Measurements from ENCODE around the gene NCOA3.
"Not testable (repeated sequence)": the region's sequence is repeated elsewhere in the genome, so short reads cannot be mapped to it uniquely, and the experiment has no call there.

Gene NCOA3

GRCh38 chr20:47468290-47469050 is 33.2 kb upstream of the NCOA3 start:
- DNase-seq: no peak

DNA sequence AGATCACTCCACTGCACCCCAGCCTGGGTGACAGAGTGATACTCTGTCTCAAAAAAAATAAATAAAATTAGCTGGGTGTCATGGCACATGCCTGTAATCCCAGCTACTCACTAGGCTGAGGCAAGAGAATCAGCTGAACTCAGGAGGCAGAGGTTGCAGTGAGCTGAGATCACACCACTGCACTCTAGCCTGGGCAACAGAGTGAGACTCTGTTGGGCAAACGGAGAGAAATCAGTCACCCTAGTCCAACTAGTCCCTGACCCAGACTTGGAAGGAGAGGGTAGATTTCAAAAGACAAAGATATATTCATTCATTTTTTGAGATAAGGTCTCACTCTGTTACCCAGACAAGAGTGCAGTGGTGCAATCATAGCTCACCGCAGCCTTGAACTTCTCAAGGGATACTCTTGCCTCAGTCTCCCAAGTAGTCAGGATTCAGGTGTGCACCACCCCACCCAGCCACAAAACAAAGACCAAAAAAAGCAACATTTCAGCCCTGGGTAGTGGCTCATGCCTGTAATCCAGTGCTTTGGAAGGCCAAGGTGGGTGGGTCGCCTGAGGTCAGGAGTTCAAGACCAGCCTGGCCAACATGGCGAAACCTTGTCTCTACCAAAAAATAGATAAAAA is 26.2 kb upstream of the NCOA3 start:
- DNase-seq: no peak

DNA sequence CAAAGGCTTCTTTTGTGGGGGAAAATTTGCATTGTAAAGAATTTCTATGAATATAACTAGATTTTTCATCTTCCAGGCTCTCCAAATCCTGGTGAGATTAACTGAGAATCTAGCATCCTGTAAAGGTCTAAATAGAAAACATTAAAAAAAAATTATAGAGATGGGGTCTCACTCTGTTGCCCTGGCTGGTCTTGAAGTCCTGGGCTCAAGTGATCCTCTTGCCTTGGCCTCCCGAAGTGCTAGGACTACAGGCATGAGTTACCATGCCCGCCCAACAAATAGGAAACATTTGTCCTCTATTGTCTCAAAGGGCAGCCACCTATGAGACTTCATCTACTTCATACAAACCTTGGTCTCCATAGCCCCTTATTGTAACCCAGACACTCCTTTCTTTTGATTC is 25.2 kb upstream of the NCOA3 start:
- DNase-seq: no peak

GRCh38 chr20:47479093-47479492 is 22.6 kb upstream of the NCOA3 start:
- DNase-seq: no peak

GRCh38 chr20:47479506-47479905 is 22.2 kb upstream of the NCOA3 start:
- DNase-seq: no peak

- no peak for DNase-seq
Observed at GRCh38 chr20:47480239-47480638, 21.4 kb upstream of the NCOA3 start.

GRCh38 chr20:47480705-47481104 is 21.0 kb upstream of the NCOA3 start:
- DNase-seq: no peak

DNA sequence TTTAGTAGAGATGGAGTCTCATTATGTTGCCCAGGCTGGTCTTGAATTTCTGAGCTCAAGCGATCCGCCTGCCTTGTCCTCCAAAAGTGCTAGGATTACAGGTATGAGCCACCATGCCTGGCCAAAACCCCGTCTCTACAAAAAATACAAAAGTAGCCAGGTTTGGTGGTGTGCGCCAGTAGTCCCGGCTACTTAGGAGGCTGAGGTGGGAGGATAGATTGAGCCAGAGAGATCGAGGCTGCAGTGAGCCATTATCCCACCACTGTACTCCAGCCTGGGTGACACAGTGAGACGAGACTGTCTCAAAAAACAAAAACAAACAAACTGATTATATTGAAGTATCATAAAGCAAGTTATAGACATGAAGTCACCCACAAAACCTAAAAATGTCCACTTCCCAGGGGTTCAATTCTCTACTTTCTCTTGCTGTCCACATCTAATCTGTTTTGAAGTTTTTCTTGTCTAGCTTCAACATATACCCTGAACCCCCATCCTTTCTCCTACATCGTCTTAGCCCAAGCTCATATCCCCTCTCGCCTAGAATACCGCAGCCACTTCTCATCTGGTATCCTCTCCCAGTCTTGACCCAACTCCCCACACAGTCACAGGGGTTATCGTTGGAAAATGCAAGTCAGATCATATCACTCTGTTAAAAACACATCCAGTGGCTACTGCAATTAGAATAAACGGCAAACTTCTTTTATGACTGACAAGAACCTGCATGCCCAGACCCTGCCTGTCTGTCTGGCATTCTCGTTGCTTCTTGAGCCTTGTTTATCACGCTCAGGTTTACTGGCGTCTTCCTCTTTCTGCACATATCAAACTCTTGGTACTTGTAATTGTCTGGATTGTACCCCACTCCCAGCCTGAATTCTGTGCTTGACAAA is 20.1 kb upstream of the NCOA3 start:
- DNase-seq: no peak

- DNase-seq: no peak
Observed at GRCh38 chr20:47482705-47483104, 19.0 kb upstream of the NCOA3 start.

- DNase-seq: no peak
Observed at GRCh38 chr20:47484303-47484702, 17.4 kb upstream of the NCOA3 start.

DNA sequence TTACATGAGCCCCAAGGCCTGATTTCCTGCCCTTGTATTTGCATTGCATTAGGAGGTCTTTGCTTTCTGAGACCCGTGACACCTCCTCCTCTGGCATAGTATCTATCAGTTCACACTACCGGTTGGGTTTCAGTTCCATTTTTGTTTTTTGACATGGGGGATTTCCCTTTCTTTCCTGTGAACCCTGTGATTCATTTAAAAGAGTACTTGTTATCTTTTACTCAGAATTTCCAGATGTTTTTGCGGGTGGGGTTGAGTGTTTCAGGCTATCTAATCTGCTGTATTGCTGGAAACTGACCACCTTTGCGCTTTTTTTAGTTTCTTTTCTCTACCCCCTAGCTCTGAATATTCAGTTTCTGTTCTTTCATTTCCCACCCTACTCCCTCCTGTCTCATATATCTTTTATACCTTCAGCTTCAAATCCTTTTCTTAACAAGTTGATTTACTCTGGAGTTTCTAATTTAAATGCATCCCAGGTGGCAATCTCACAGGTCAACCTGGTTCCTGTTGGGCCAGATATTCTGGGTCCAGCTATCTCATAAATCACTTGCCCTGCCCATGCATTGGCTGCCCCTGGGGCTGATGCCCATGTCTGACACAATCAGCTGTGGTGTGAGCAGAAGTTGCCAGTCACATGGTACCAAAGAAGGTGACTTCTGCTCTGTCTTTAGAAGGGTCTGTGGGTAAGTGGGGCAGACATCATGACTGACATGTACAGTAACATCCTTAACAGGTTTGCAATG is 14.3 kb upstream of the NCOA3 start:
- peak in 1 of 56 donors; percentile 4 for DNase-seq

GRCh38 chr20:47489448-47489872 is 12.2 kb upstream of the NCOA3 start:
- no peak for DNase-seq

GRCh38 chr20:47490795-47491194 is 10.9 kb upstream of the NCOA3 start:
- no peak for DNase-seq

DNA sequence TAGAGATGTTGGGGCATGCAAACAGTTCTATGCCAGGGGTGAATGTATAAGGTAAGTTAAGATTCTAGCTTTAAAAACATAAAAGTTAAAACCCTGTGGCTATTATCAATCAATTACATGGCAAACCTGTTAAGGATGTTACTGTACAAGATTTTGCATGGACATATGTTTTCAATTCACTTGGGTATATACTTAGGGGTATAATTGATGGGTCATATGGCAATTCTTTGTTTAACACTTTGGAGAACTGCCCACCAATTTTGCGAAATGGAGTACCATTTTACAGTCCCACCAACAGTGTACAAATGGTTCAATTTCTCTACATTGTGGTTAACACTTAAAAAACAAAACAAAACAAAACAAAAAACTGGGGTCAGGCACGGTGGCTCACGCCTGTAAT is 9.4 kb upstream of the NCOA3 start:
- no peak for DNase-seq

DNA sequence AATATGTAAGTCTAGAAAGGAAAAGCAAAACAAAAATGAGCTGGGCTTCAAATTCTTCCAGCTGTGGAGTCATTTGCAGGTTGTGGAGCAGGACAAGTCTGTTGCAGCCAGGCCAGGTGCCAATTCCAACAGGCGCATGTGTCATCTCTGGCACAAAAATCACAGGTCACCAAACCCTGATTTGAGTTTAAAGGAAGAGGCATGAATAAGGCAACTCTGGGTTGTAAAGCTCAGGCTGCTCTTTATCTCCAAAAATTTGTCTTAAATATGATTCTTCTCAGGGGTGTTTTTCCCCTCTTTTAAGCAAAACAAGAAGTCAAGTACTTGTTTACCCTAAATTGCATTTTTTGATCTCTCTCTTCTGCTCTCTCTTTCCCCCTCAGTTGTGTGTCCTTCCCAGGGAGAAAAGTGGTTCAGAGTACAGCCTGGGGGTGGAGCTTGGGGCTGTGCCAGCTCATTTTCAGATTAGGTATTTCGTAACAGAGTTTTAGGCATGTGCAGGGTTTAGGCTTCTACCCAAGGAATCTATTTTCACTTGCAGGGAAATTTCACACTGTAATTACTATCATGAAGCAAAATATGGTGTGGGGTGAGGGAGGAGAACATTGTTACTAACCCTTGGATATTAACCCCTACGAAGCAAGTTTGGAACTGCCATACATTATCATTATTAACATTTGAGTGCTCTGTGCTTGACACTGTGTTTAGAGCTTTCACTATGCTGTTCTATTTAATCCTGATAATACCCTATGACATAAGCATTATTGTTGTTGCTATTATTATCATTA is 8.3 kb upstream of the NCOA3 start:
- DNase-seq: peak in 4 of 56 donors; percentile 2 to 18 (median 6)

DNA sequence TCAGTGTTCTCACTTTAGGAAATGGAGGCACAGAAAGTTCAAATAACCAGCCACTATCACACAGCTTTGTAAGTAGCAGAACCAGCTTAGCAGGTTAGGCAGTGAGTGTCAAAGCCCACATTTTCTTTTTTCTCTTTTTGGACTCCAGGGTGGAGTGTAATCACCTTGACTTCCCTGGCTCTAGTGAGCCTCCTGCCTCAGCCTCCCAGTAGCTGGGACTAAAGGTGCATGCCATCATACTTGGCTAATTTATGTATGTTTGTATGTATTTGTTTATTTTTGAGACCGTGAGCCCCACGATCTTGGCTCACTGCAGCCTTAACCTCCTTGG is 7.8 kb upstream of the NCOA3 start:
- DNase-seq: no peak

- not testable (repeated sequence) for DNase-seq
Observed at GRCh38 chr20:47494606-47495005, 7.1 kb upstream of the NCOA3 start.

- no peak for DNase-seq
Observed at GRCh38 chr20:47496118-47496517, 5.6 kb upstream of the NCOA3 start.

GRCh38 chr20:47498606-47499005 is 3.1 kb upstream of the NCOA3 start:
- DNase-seq: no peak

- DNase-seq: no peak
Observed at GRCh38 chr20:47499053-47499452, 2.6 kb upstream of the NCOA3 start.

DNA sequence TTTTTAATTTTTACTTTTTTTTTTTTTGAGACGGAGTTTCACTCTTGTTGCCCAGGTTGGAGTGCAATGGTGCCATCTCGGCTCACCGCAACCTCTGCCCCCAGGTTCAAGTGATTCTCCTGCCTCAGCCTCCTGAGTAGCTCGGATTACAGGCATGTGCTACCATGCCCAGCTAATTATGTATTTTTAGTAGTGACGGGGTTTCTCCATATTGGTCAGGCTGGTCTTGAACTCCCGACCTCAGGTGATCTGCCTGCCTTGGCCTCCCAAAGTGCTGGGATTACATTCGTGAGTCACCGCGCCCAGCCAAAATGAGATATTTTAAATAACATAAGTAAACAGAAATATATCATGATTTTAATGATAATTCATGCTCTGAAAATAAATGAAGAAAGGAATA is 1.6 kb upstream of the NCOA3 start:
- not testable (repeated sequence) for DNase-seq

Data from nucleus accumbens (tissue), 56 donors.